Spleen (tissue), 7 donors: ENCODE measurements around the gene TSNAX.
"Not testable (repeated sequence)": the region's sequence is repeated elsewhere in the genome, so short reads cannot be mapped to it uniquely, and the experiment has no call there.

Experiments used
- POLR2A ChIP-seq, 3 donors: fragments of 450-650 bp; IDR thresholded peaks; one replicate each; pipeline ENCODE4 v1.5.1; 2017; ENCODE audit warnings: antibody characterized with exemption in 3 of 3, mild to moderate bottlenecking in 1 of 3
- TF ChIP-seq, protein P1 (sequence below), 11 experiments: fragments of 200-600 bp in 7 of 11; fragments of 450-650 bp in 4 of 11; sonication (generic) in 4 of 11; IDR thresholded peaks in 8 of 11; conservative IDR thresholded peaks in 3 of 11; 1 replicate in 7 of 11; 2 replicates in 4 of 11; pipeline versions ENCODE4 v1.4.0 to v1.8.0; 2016 to 2021; ENCODE audit warnings: antibody characterized with exemption in 11 of 11, inconsistent platforms in 4 of 11, mild to moderate bottlenecking in 1 of 11
- donor health status: DM: no; HTN: no; CAD: no; lungs with moderate emphysema.
- donor health status: DM: no; HTN: no; CAD: no.
- donor health status: DM: no; HTN: no; CAD: no.

DNA sequence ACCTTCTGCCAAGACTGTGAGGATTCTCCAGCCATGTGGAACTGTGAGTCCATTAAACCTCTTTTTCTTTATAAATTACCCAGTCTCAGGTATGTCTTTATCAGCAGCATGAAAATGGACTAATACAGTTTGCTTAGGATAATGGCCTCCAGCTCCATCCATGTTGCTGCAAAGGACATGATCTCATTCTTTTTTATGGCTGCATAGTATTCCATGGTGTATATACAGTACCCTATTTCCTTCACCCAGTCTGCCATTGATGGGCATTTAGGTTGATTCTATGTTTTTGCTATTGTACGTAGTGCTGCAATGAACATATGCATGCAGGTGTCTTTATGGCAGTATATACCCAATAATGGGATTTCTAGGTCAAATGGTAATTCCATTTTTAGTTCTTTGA, 25.3 kb upstream of the TSNAX start:
- TF ChIP-seq, protein P1, sequence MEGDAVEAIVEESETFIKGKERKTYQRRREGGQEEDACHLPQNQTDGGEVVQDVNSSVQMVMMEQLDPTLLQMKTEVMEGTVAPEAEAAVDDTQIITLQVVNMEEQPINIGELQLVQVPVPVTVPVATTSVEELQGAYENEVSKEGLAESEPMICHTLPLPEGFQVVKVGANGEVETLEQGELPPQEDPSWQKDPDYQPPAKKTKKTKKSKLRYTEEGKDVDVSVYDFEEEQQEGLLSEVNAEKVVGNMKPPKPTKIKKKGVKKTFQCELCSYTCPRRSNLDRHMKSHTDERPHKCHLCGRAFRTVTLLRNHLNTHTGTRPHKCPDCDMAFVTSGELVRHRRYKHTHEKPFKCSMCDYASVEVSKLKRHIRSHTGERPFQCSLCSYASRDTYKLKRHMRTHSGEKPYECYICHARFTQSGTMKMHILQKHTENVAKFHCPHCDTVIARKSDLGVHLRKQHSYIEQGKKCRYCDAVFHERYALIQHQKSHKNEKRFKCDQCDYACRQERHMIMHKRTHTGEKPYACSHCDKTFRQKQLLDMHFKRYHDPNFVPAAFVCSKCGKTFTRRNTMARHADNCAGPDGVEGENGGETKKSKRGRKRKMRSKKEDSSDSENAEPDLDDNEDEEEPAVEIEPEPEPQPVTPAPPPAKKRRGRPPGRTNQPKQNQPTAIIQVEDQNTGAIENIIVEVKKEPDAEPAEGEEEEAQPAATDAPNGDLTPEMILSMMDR (IDR thresholded peaks at IDR 0.05 in 8 of 11, conservative IDR thresholded peaks at IDR 0.05 in 3 of 11), result not testable (repeated sequence)
- TF ChIP-seq POLR2A (IDR thresholded peaks at IDR 0.05), result not testable (repeated sequence)
